ACC112 (cell line): ENCODE results near the gene LRRC4.

Source experiments
- H2AFZ ChIP-seq: fragments of 200-600 bp; sonication (generic); one replicate; pipeline ENCODE4 v1.6.0; 2017; ENCODE audit warnings: antibody characterized with exemption, low read length; ENCODE audit not compliant: unreplicated experiment
- H3K27ac ChIP-seq: fragments of 200-600 bp; sonication (generic); 2 replicates; pipeline ENCODE4 v1.5.1; 2014; ENCODE audit warnings: low read depth, mild to moderate bottlenecking, antibody characterized with exemption, low read length, moderate library complexity
- H3K27me3 ChIP-seq: fragments of 200-600 bp; sonication (generic); 2 replicates; pipeline ENCODE4 v1.6.1; 2014; ENCODE audit warnings: mild to moderate bottlenecking, antibody characterized with exemption, low read length, moderate library complexity, mixed read lengths; ENCODE audit not compliant: insufficient read depth
- H3K36me3 ChIP-seq: fragments of 200-600 bp; sonication (generic); 2 replicates; pipeline ENCODE4 v1.6.1; 2016; ENCODE audit warnings: mild to moderate bottlenecking, antibody characterized with exemption, low read length, moderate library complexity, mixed read lengths; ENCODE audit not compliant: insufficient read depth
- H3K4me1 ChIP-seq: fragments of 200-600 bp; sonication (generic); one replicate; pipeline ENCODE4 v1.6.1; 2016; ENCODE audit warnings: low read length, mixed read lengths; ENCODE audit not compliant: insufficient read depth, unreplicated experiment, control insufficient read depth
- H3K4me3 ChIP-seq: fragments of 200-600 bp; sonication (generic); 2 replicates; pipeline ENCODE4 v1.5.1; 2014; ENCODE audit warnings: mild to moderate bottlenecking, low read depth, low read length
- H3K79me2 ChIP-seq: fragments of 200-600 bp; sonication (generic); one replicate; pipeline ENCODE4 v1.6.0; 2016; ENCODE audit warnings: low read length; ENCODE audit not compliant: control insufficient read depth, unreplicated experiment, insufficient read depth

Gene LRRC4

DNA sequence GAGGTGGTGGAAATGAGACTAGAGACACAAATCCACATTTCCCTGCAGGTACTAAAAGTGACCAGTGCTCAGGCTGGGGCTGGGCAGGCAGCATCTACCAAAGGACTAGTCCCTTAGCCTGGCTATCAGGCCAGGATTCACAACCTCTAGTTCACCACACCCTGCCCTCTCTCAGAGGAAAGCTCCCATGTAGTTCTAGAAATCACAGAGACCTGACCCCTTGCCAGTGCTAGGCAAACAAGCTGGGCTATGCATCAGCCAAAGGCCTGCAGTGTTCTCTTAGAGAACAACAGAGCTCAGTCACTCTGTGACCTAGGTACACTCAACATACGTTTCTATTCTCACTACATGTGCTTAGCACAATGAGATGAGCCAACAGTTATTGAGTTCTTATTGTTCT lies 26.7 kb upstream of the LRRC4 start:
- H3K27ac ChIP-seq, result no peak overlapping the region
- no peak overlapping the region for H2AFZ ChIP-seq
- no peaks in the 10 kb centered on the region for H3K27me3 ChIP-seq
- peaks cover 14% of the 10 kb centered on the region for H3K4me1 ChIP-seq
- no peaks in the 10 kb centered on the region for H3K36me3 ChIP-seq
- no peaks in the 10 kb centered on the region for H3K79me2 ChIP-seq
- no peak overlapping the region for H3K4me3 ChIP-seq

DNA sequence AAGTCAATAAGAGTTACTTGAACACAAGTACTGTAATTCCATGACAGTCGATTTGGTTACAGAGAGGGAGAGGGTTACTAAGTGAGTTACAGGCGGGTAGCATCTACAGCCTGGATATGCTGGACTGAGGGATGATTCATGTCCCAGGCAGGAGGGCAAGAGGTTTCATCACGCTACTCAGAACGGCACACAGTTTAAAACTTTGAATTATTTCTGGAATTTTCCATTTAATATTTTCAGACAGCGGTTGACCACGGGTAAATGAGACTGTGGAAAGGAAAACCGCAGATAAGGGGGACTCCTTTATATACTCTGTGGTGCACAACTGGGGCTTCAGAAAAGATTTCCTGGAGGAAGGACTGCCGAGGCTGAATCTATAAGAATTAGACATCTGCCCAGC lies 25.7 kb upstream of the LRRC4 start:
- Histone ChIP-seq H3K27ac (no peak overlapping the region), H3K4me1 (peaks cover 22% of the 10 kb centered on the region), H2AFZ (no peak overlapping the region), H3K79me2 (no peaks in the 10 kb centered on the region), H3K27me3 (no peaks in the 10 kb centered on the region), H3K4me3 (no peak overlapping the region), H3K36me3 (no peaks in the 10 kb centered on the region)

DNA sequence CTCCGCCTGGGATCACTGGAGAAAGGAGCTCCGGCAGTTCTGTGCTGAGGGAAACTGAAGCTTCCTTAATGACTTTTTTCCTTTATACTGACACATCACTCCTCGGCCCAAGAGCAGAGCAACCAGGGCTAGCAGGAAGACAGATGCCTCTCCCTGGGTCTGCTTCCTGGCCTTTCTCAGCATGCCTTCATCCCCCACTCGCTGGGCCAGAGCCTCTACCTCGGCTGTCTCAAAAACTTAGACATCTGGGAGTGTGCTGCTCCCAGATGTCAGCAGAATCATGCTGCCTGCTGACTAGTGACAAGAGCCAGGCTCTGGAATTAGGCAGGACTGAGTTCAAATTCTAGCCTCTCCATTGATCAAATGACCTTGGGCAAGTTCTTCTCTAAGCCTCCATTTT lies 24.4 kb upstream of the LRRC4 start:
- H3K4me1 ChIP-seq, result peaks cover 22% of the 10 kb centered on the region
- H2AFZ ChIP-seq, result no peak overlapping the region
- H3K79me2 ChIP-seq, result no peaks in the 10 kb centered on the region
- H3K36me3 ChIP-seq, result no peaks in the 10 kb centered on the region
- H3K27ac ChIP-seq, result no peak overlapping the region
- no peaks in the 10 kb centered on the region for H3K27me3 ChIP-seq
- no peak overlapping the region for H3K4me3 ChIP-seq

DNA sequence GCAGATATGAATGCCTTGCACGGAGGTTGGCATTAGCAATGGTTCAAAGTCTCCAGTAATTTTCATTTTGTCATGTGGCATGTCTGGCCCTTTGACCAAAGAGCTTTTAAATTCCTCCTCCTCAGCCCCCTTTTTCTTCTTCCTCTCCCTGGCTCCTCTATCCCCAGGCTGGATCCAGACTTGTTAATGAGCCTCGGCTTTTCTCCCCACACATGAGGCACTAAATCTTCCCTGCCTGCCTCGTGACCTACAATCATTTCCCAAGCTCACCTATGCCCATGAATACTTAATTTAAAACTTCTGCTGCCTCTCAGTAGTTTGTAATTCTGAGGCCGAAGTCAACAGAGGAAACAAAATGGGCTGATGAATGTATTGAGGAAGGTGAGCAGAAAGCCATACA lies 23.3 kb upstream of the LRRC4 start:
- no peaks in the 10 kb centered on the region for H3K36me3 ChIP-seq
- no peaks in the 10 kb centered on the region for H3K27me3 ChIP-seq
- H3K79me2 ChIP-seq, result no peaks in the 10 kb centered on the region
- no peak overlapping the region for H2AFZ ChIP-seq
- H3K4me3 ChIP-seq, result no peak overlapping the region
- no peak overlapping the region for H3K27ac ChIP-seq
- H3K4me1 ChIP-seq, result peaks cover 22% of the 10 kb centered on the region

DNA sequence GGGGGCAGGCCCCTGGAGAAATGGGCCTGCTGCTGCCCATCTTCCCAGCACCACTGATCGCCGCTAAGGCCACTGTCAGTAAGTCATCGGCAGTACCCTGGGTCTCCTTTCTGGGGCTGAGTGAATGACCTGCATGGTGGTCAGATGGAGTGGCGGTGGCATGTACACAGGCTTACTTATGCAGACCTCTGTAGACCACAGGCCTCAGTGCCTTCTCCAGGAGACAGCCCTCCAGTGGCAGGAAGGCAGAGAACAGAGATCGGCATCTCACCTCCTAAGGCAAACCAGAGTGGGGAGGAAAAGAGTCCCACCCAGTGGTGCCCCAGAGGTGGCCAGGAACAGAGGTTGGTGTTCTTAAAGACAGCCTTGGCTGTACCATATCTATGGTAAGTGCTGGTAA lies 22.8 kb upstream of the LRRC4 start:
- Histone ChIP-seq H3K27ac (no peak overlapping the region), H3K4me1 (peaks cover 22% of the 10 kb centered on the region), H2AFZ (no peak overlapping the region), H3K4me3 (no peak overlapping the region), H3K36me3 (no peaks in the 10 kb centered on the region), H3K27me3 (no peaks in the 10 kb centered on the region), H3K79me2 (peaks cover 5% of the 10 kb centered on the region)

DNA sequence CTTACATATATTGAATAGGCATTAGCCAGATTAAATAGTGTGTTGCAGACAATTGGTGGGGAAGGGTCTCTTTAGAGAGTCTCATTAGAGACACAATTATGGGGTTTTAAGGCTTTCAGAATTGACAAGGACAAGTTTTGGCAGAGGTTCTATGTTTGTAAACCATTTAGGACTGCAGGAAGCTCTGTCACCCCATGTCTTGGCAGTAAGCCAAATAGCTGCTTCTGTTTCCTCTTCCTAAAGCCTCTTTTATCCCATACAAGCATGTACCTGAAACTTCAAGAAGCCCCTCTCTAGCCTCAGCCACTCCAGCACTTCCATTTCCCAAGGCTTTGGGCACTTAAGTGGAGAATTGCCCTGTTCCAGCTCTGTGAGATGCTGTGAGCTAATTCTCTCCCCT lies 21.8 kb upstream of the LRRC4 start:
- H3K27ac ChIP-seq, result no peak overlapping the region
- no peaks in the 10 kb centered on the region for H3K36me3 ChIP-seq
- no peak overlapping the region for H3K4me3 ChIP-seq

DNA sequence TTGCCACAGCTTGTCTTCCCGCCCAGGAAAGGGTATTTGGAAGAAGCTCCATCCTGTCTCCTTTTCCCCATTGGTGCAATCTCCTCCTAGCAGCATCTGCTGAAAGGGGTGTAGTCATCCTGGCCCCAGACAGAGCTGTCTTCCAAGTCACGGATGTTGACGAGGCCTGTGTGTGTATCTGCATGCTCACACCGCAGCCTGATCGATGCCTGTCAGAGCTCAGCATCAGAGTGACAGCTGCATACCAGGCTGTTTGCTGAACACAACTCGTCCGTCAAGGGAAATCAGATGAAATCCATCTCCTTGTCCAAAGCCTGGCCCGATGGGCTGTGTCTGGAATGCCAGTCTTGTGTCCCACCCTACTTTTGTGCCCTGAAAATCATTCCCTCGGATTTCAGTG lies 21.2 kb upstream of the LRRC4 start:
- no peaks in the 10 kb centered on the region for H3K36me3 ChIP-seq
- H3K4me3 ChIP-seq, result no peak overlapping the region
- no peaks in the 10 kb centered on the region for H3K27me3 ChIP-seq
- peaks cover 22% of the 10 kb centered on the region for H3K4me1 ChIP-seq
- H3K27ac ChIP-seq, result no peak overlapping the region
- peaks cover 5% of the 10 kb centered on the region for H3K79me2 ChIP-seq
- H2AFZ ChIP-seq, result no peak overlapping the region

More for the DNA sequence above, 21.8 kb upstream of the LRRC4 start:
- Histone ChIP-seq H3K27me3 (no peaks in the 10 kb centered on the region), H2AFZ (no peak overlapping the region), H3K79me2 (peaks cover 5% of the 10 kb centered on the region), H3K4me1 (peaks cover 22% of the 10 kb centered on the region)

DNA sequence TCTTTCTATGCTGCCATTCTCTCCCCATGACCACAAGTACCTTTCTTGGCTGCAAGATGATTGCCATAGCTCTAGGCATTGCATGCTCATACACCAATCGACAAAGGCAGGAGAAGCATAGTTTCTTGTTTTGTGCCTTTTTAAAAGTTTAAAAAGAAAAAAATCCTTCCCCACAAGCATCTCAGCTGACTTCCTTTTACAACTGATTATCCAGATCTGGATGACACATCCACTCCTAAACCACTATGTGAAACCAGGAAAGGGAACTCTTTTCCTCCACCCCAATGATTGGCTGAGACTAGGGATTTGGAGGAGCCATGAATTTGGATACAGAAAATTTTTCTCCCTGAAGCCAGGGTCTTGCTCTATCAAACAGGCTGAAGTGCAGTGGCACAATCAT lies 14.5 kb upstream of the LRRC4 start:
- Histone ChIP-seq H3K4me3 (no peak overlapping the region), H2AFZ (no peak overlapping the region), H3K4me1 (peaks cover 15% of the 10 kb centered on the region), H3K27ac (no peak overlapping the region), H3K79me2 (peaks cover 5% of the 10 kb centered on the region), H3K36me3 (no peaks in the 10 kb centered on the region), H3K27me3 (no peaks in the 10 kb centered on the region)

DNA sequence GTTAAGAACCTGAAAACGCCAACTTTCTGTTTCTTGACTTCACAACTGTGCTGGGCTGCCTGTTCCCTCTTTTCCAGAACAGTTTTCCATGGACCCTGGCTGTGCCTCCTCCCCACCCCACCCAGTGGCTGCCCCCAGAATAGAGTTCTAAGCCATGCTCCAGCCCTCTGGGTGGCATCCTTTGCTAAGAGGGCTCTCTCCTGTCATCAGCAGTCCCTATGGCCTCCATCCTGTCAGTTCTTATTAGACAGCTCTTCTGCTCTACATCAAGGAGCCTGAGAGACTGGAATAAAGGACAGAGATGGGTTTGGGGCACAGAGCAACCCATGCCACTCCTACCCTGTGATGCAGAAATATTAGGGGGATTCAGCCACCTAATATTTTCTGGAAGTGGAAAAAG lies 13.9 kb upstream of the LRRC4 start:
- Histone ChIP-seq H3K27ac (no peak overlapping the region), H3K79me2 (peaks cover 5% of the 10 kb centered on the region), H3K4me3 (no peak overlapping the region), H3K4me1 (peaks cover 17% of the 10 kb centered on the region), H2AFZ (no peak overlapping the region), H3K27me3 (no peaks in the 10 kb centered on the region), H3K36me3 (no peaks in the 10 kb centered on the region)

DNA sequence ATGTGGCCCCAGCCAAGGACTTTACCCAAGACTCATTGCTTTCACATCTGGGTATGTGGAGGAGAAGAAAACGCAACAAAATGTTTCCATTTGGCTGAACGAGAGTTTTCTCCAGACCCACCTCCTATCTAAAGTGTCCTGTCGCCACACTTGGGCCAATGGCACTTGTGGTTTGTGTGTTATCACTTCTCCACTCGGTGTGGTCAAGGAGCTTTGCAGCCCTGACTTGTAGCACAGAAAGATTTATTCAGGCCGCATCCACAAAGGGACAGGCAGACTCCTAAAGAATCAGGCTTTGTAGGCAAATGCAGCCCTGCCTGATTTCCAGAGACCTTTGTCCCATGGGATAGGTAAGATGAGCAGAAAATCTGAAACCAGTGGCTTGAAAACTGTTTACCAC lies 12.8 kb upstream of the LRRC4 start:
- Histone ChIP-seq H3K4me1 (peaks cover 17% of the 10 kb centered on the region), H3K36me3 (no peaks in the 10 kb centered on the region), H3K27ac (no peak overlapping the region), H3K27me3 (no peaks in the 10 kb centered on the region), H3K4me3 (no peak overlapping the region), H2AFZ (no peak overlapping the region), H3K79me2 (peaks cover under 1% of the 10 kb centered on the region)

DNA sequence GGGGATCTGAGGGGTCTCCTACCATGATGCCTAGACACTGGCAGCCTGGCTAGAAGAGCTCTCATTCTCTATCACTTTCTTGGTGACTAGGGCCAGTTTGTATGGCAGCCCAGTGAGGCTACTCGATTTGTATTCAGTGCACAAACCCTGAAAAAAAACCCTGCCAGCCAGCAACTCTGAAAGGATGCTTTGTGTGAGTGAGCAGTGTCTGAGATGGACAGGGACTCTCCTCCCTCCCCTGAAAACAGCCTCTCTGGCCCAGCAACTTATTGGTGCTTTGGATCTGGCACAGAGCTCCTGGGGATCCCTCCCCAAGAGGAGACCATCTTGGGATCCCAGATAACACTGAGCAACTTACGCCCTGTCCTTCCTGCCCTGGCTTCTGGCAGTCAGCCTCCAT lies 10.8 kb upstream of the LRRC4 start:
- H3K4me1 ChIP-seq, result peaks cover 17% of the 10 kb centered on the region
- no peaks in the 10 kb centered on the region for H3K27me3 ChIP-seq
- H3K79me2 ChIP-seq, result no peaks in the 10 kb centered on the region
- H3K4me3 ChIP-seq, result no peak overlapping the region
- H3K36me3 ChIP-seq, result no peaks in the 10 kb centered on the region
- H2AFZ ChIP-seq, result no peak overlapping the region
- H3K27ac ChIP-seq, result no peak overlapping the region

DNA sequence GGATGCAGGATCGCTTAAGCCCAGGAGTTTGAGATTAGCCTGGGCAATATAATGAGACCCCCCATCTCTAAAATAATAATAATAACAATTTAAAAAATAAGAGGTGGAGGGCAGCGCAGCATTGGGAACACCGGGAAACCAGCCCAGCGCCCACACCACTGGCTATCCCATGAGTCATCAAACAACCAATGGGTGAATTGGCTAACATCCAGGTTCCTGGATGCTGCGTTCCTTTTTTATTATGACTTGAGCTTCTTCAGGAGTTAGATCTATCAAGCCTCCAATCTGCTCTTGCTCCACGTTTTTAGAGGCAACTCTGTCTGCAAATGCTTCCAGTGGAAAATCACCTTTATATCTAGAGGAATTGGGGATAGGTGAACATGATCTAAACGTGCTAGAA lies 10.0 kb upstream of the LRRC4 start:
- Histone ChIP-seq H3K4me3 (no peak overlapping the region), H2AFZ (no peak overlapping the region), H3K36me3 (no peaks in the 10 kb centered on the region), H3K4me1 (peaks cover 17% of the 10 kb centered on the region), H3K27me3 (no peaks in the 10 kb centered on the region), H3K27ac (no peak overlapping the region), H3K79me2 (no peaks in the 10 kb centered on the region)
